ENCODE results near the gene GRHL3. TPM values are rescaled to one million over a fixed set of nuclear protein-coding genes. Genes with fewer than 3 reads are reported as not detected.

Gene GRHL3
- polyA plus RNA-seq, 3 donors = 0.08 to 2.1 (median 0.18) TPM

- 77 to 88% (median 88%) methylated on average over 8 of the region's 8 CpGs for WGBS, 3 donors
- no peak overlapping the region for H3K27ac ChIP-seq (ENCODE audit: low read depth, low read length)
These were observed 28.1 kb upstream of the GRHL3 start for GRCh38 chr1:24290933-24291487.

DNA sequence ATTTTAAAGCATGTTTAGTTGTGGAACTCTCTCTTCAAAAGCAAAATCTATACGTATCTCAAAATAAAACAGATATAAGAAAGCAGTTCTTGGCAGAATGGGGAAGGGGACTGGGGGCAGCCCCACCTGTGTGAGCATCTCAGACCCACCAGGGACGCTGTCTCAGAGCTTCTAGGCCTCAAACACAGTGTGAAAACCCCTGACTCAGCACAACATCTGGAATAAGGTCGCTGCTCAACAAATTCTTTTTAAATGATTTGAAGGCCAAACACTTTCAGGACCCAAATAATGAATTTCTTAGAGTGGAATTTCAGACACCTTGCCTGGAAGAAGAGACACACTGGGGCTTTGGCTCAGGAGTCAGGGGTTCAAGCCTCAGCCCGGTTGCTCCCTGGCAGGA, 27.1 kb upstream of the GRHL3 start:
- whole genome bisulfite sequencing, 3 donors = 82 to 88% (median 86%) methylated on average over 4 of the region's 4 CpGs
- H3K27ac ChIP-seq (ENCODE audit: low read depth, low read length) = no peak overlapping the region

- WGBS, 3 donors = 84 to 92% (median 88%) methylated on average over 7 to 9 of the region's 9 CpGs
- H3K27ac ChIP-seq (ENCODE audit: low read depth, low read length) = no peak overlapping the region
These were observed 26.3 kb upstream of the GRHL3 start for GRCh38 chr1:24292887-24293286.

DNA sequence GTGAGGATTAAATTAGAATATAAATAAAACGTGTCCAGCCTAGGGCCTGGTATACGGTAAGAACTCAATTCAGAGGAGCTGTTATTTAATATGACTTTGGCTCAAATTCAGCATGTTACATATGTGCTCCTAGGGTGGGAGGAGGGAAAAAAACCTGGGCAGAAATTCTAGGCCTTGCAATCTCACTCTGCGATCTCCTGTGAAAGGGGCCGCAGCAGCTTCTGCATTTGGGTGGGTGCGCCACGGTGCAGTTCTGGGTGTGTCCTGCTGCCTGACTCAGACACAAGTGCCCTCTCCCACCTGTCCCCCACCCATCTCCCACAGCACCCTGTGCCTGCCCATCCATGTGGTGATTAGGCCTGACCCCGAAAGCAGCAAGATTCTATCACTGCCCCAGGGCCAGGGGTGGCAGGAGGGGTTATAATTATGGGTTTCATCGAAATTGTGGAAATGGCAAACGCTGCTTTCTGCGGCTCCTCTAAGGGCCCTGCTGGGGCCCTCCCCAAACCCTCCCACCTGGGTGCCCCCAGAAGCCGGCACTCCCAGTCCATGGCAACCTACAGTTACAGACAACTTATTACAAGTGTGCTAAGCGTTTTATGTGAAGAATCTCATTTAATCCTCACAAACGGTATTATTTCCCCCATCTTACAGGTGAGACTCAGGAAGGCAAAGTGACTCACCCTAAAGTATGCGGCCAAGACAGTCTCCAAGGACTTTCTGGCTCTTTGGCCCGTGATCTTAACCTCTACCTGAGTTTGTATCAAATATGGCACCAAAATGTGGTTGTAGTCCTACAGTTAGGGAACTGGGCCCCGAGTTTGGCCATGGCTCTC, 25.5 kb upstream of the GRHL3 start:
- 90 to 92% (median 91%) methylated on average over 16 of the region's 16 CpGs for WGBS, 3 donors

GRCh38 chr1:24294228-24294672, 24.9 kb upstream of the GRHL3 start:
- 58 to 83% (median 62%) methylated on average over 9 of the region's 9 CpGs for WGBS, 3 donors
- no peak overlapping the region for H3K27ac ChIP-seq (ENCODE audit: low read depth, low read length)

More for the DNA sequence above, 25.5 kb upstream of the GRHL3 start:
- H3K27ac ChIP-seq (ENCODE audit: low read depth, low read length) = no peak overlapping the region

- 23 to 50% (median 26%) methylated on average over 9 of the region's 9 CpGs for WGBS, 3 donors
- no peak overlapping the region for H3K27ac ChIP-seq (ENCODE audit: low read depth, low read length)
These were observed 24.3 kb upstream of the GRHL3 start for GRCh38 chr1:24294716-24295371.

DNA sequence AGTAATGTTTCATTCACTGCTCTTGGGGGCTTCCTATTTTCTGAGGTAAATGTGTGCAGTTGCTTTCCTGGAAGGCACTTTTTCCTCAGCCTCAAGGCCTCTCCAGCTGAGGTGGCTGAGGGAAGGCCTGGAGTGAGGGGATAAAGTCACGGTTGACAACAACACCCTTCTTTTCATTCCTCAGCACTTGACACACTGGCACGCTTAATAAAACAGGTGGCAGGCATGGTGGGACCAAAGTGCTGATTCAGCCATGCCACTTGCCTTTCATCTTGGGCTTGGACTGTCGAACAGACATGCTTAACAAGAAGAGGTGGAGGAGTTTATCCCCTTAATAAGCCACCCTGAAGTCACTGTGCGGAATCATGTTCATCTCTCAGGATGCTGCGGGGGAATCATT, 23.6 kb upstream of the GRHL3 start:
- no peak overlapping the region for H3K27ac ChIP-seq (ENCODE audit: low read depth, low read length)
- 95 to 96% (median 96%) methylated on average over 5 of the region's 5 CpGs for WGBS, 3 donors

DNA sequence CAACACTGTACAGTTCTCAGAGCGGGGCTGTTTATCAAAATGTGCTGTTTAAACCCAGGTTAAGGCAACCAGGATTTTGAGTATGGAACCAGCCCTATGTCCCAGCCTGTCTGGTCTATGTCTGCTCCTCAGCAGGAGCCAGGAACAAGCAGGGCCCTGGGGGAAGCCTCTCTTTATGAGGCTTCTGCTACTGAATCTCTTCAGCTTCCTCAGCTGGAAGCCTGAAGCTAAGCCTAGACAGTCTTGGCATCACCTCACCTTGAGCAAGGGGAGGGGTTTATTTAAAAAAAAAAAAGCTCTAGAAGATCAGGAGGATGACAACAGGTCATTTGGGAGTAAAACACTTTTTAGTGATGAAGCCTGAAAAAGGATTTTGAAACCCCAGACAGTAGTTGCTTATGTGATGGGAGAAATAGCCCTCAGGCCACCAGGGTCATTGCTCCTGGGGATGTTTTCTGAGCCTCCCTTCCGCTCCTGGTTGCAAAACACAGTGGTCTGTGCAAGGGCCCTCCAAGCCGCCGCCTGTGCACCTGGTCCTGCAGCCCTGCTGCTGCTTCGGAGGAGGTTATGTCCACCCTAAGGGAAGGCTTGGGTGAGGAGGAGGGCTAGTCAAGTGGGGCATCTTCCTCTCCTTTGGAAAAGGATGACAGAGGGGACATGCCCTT, 21.8 kb upstream of the GRHL3 start:
- 85 to 91% (median 85%) methylated on average over 5 of the region's 5 CpGs for WGBS, 3 donors
- no peak overlapping the region for H3K27ac ChIP-seq (ENCODE audit: low read depth, low read length)

DNA sequence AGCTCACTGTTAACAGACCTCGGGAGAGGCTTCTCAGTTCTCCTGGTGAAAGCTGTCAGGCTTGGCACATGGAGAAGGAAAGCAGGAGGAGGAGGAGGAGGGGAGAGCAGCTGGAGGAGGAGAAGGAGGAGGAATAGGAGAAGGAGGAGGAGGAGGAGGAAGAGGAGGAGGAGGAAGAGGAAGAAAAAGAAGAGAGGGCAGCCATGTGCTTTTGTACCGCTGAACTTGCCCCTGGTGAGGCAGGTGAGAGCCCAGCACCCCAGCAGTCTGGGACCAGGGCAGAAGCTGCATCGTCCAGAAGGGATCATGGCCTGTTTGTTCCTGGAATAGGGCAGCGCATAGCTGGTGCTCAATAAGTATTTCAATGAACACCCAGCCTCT, 21.3 kb upstream of the GRHL3 start:
- WGBS, 3 donors = 76 to 87% (median 84%) methylated on average over 4 of the region's 4 CpGs
- H3K27ac ChIP-seq (ENCODE audit: low read depth, low read length) = no peak overlapping the region

- 88 to 95% (median 94%) methylated on average over 8 of the region's 8 CpGs for WGBS, 3 donors
- H3K27ac ChIP-seq (ENCODE audit: low read depth, low read length) = no peak overlapping the region
These were observed 20.6 kb upstream of the GRHL3 start for GRCh38 chr1:24298606-24299005.

DNA sequence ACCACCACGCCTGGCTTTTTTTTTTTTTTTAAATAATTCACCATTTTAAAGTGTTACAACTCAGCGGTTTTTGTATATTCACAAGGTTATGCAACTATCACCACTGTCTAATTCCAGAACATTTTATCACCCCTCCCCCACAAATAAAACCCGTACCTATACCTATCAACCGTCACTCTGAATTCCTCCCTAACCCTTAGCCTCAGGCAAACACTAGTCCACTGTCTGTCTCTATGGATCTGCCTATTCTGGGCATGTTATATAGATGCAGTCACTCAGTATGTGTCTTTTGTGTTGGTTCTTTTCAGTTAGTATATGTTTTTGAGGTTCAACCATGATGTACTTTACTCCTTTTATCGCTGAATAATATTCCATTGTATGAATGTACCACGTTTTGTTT, 19.3 kb upstream of the GRHL3 start:
- no peak overlapping the region for H3K27ac ChIP-seq (ENCODE audit: low read depth, low read length)
- 83 to 84% (median 83%) methylated on average over 6 of the region's 6 CpGs for WGBS, 3 donors

GRCh38 chr1:24300971-24301784, 18.0 kb upstream of the GRHL3 start:
- no peak overlapping the region for H3K27ac ChIP-seq (ENCODE audit: low read depth, low read length)
- WGBS, 3 donors = 70 to 75% (median 74%) methylated on average over 7 of the region's 7 CpGs

DNA sequence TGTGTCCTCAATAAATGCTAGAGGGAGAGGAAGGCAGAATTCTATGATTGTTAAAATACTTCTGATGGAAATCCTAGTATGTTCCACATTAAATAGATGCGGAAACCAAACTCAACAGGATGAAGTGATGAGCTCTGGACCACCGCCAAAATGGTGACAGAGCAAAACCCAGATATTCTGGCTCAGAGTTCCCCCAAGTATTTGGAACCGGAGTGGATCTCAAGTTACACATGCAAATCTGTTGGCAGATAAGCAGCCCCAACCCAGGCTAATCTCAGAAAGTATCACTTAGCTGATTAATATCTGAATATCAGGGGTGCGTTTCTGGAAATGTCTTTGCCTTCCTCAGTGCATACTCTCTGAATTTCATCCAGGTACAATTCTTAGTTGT, 17.4 kb upstream of the GRHL3 start:
- WGBS, 3 donors = 48 to 51% (median 49%) methylated on average over 4 of the region's 4 CpGs

GRCh38 chr1:24302209-24302611, 16.9 kb upstream of the GRHL3 start:
- WGBS, 3 donors = 73 to 78% (median 77%) methylated on average over 3 of the region's 3 CpGs

More for the DNA sequence above, 17.4 kb upstream of the GRHL3 start:
- H3K27ac ChIP-seq (ENCODE audit: low read depth, low read length) = no peak overlapping the region

GRCh38 chr1:24303600-24303999, 15.6 kb upstream of the GRHL3 start:
- no peak overlapping the region for H3K27ac ChIP-seq (ENCODE audit: low read depth, low read length)
- 92 to 96% (median 95%) methylated on average over 4 of the region's 4 CpGs for WGBS, 3 donors

More at GRCh38 chr1:24302209-24302611, 16.9 kb upstream of the GRHL3 start:
- H3K27ac ChIP-seq (ENCODE audit: low read depth, low read length) = no peak overlapping the region

DNA sequence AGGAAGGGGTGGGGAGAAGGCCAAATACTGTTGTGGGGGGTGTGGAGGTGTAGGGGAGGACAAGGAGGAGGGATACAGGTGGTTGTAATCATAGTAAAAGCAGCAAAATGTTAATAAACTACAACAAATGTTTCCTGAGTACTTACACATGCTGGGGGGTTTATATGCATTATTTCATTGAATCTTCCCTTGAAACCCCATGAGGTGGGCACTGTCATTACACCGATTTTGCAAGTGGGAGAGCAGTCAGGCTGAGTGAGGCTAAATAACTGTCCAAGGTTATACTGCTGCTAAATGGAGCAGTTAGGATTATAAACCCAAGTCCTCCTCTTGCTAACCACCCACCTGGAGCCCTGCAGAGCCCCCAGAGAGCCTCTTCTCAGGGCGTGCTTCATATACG, 14.4 kb upstream of the GRHL3 start:
- WGBS, 3 donors = 67 to 87% (median 84%) methylated on average over 3 of the region's 3 CpGs
- no peak overlapping the region for H3K27ac ChIP-seq (ENCODE audit: low read depth, low read length)

DNA sequence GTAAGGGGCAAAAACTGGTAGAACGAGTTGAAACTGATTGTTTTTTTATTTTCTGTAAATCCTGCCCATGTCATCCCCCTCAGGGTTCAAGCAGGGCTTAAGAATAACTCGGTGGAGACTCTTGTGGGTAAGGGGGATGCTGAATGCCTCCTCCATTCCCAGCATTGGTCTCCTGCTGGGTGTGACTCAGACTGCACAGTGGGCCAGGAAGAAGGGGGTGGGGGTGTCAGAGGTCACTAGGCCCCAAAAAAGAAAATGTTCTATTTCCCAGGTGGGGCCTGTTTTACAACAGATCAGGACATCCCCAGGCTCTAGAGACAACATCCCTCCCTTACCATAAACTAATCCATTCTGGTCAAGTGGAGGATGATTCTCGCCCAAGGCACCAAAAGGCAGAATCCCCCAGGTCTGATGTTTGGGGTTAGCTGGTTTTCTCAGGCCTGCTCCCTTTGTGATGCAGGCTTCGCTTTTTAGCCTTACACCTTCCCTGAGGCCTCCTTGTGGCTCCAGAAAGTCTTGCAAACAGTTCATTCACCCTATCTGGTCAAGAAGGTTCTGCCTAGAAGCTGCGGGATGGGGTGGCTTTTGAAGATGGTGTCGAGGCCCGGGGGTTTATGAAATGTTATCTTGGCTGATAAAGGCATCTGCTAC, 10.7 kb upstream of the GRHL3 start:
- 74 to 90% (median 89%) methylated on average over 7 of the region's 7 CpGs for WGBS, 3 donors
- H3K27ac ChIP-seq (ENCODE audit: low read depth, low read length) = no peak overlapping the region

All from adipose tissue (tissue), 3 donors.